ENCODE results near the gene ZMIZ1. TPM values are rescaled to one million over a fixed set of nuclear protein-coding genes. Genes with fewer than 3 reads are reported as not detected.

Gene ZMIZ1
- total RNA-seq, 1 donor from 2014 or later, result 46.2 TPM

GRCh38 chr10:79063071-79063491, 5.7 kb upstream of the ZMIZ1 start:
- no peak for TF ChIP-seq CTCF (IDR thresholded peaks at IDR 0.05)
- Mint-ChIP-seq H3K4me3 (ENCODE audit: unreplicated experiment) (no peak overlapping the region), H3K27ac (ENCODE audit: unreplicated experiment) (no peak overlapping the region), H3K4me1 (ENCODE audit: low read depth) (peaks cover 8% of the 10 kb centered on the region), H3K9me3 (ENCODE audit: low read depth) (no peaks in the 10 kb centered on the region), H3K36me3 (ENCODE audit: low read depth) (no peaks in the 10 kb centered on the region), H3K27me3 (ENCODE audit: low read depth) (peaks cover 10% of the 10 kb centered on the region)
- peak; percentile 87 for DNase-seq (ENCODE audit: low spot score)

GRCh38 chr10:79063661-79064492, 4.9 kb upstream of the ZMIZ1 start:
- TF ChIP-seq CTCF (IDR thresholded peaks at IDR 0.05), result no peak
- Mint-ChIP-seq H3K4me3 (ENCODE audit: unreplicated experiment) (no peak overlapping the region), H3K36me3 (ENCODE audit: low read depth) (no peaks in the 10 kb centered on the region), H3K27ac (ENCODE audit: unreplicated experiment) (no peak overlapping the region), H3K9me3 (ENCODE audit: low read depth) (no peaks in the 10 kb centered on the region), H3K4me1 (ENCODE audit: low read depth) (peaks cover 8% of the 10 kb centered on the region), H3K27me3 (ENCODE audit: low read depth) (peaks cover 5% of the 10 kb centered on the region)
- DNase-seq (ENCODE audit: low spot score), result peak; percentile 47

DNA sequence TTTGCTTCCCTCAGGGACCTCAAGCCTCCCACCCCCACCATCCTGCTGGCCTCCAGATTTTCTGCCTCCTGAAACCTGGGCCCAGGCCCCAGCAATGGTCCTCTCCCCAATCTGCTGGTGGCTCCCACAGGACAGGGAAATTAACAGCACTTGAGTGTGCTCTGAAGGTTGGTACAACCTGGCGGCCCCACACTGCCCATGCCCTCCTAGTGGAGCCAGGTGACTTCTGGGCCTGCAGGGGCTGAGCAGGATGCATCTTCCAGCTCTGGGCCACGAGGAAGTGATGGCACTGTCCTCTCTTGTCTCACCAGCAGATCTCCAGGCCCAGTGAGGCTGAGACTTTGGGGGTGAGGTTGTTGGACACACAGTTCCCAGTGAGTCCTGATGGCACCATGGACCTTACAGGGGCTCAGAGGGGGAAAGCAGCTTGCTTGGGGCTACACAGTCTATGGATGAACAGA, 3.6 kb upstream of the ZMIZ1 start:
- peak; percentile 73 for DNase-seq (ENCODE audit: low spot score)
- H3K27ac Mint-ChIP-seq (ENCODE audit: unreplicated experiment), result no peak overlapping the region
- peaks cover 8% of the 10 kb centered on the region for H3K4me1 Mint-ChIP-seq (ENCODE audit: low read depth)
- TF ChIP-seq CTCF (IDR thresholded peaks at IDR 0.05), result no peak
- H3K27me3 Mint-ChIP-seq (ENCODE audit: low read depth), result peaks cover 5% of the 10 kb centered on the region
- H3K36me3 Mint-ChIP-seq (ENCODE audit: low read depth), result no peaks in the 10 kb centered on the region
- no peak overlapping the region for H3K4me3 Mint-ChIP-seq (ENCODE audit: unreplicated experiment)
- no peaks in the 10 kb centered on the region for H3K9me3 Mint-ChIP-seq (ENCODE audit: low read depth)

DNA sequence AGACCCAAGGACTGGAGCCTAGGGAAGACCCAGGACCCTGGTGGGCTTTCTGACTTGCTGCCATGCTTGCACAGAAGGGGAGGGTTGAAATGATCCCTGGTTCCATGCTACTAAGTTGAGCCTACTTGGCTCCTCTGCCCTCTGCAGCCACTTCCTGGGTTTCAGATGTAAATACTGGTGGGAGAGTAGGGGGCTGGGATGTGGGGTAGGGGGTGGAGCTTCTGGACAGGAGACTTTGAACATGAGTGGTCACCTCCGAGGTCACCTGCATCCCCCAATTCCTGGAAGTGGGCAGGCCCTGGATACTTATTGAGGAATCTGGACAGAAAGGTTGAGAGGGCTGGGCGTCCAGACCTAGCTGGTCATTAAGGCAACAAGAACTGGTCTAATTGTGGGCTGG, 2.9 kb upstream of the ZMIZ1 start:
- TF ChIP-seq CTCF (IDR thresholded peaks at IDR 0.05), result no peak
- DNase-seq (ENCODE audit: low spot score), result peak; percentile 18
- peaks cover 8% of the 10 kb centered on the region for H3K4me1 Mint-ChIP-seq (ENCODE audit: low read depth)
- no peaks in the 10 kb centered on the region for H3K9me3 Mint-ChIP-seq (ENCODE audit: low read depth)
- H3K36me3 Mint-ChIP-seq (ENCODE audit: low read depth), result no peaks in the 10 kb centered on the region
- H3K4me3 Mint-ChIP-seq (ENCODE audit: unreplicated experiment), result no peak overlapping the region
- H3K27me3 Mint-ChIP-seq (ENCODE audit: low read depth), result peaks cover 5% of the 10 kb centered on the region
- no peak overlapping the region for H3K27ac Mint-ChIP-seq (ENCODE audit: unreplicated experiment)

DNA sequence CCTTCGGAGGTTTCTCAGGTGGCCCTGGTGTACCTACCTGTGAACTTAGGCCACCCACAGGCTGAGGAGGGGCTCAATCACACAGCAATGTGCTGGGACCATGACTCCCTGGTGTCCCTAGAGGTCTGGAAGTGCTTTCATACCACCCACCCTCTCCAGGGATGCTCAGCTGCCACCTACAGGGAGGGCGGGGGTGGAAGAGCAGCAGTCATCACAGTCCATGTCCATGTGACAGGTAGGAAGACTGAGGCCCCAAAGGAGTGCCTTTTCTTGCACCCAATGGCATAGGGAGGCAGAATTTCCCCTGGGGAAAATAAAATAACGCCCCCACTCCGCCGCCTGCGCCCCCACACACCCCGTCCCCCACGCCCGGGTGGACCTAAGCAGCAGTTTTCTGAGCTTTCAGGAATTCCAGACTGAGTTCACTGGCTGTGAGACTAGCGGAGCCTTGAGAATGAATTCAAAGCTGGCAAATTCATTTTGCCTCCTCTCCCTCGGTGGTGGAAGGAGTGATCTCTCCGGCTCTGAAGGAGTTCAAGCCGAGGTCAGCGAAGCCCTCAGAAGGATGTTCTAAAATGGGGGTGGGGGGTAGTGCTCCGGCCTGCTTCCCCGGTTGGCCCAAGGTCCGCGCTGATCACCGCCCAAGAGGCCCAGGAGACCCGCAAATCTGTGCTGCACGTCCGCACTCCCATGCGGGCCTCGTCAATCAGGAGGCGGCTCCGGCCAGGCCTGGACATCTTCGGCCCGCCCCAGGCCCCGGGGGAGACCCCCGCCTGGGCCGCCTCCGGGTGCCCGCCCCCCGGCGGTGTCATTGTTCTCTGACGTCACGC, 2.1 kb upstream of the ZMIZ1 start:
- peak overlapping the region; percentile 57 for H3K27ac Mint-ChIP-seq (ENCODE audit: unreplicated experiment)
- no peak for DNase-seq (ENCODE audit: low spot score)
- no peaks in the 10 kb centered on the region for H3K9me3 Mint-ChIP-seq (ENCODE audit: low read depth)
- H3K36me3 Mint-ChIP-seq (ENCODE audit: low read depth), result no peaks in the 10 kb centered on the region
- no peaks in the 10 kb centered on the region for H3K27me3 Mint-ChIP-seq (ENCODE audit: low read depth)
- peak; percentile 38 for TF ChIP-seq CTCF (IDR thresholded peaks at IDR 0.05)
- H3K4me3 Mint-ChIP-seq (ENCODE audit: unreplicated experiment), result peak overlapping the region; percentile 76
- peaks cover 15% of the 10 kb centered on the region for H3K4me1 Mint-ChIP-seq (ENCODE audit: low read depth)
